HL-60 (cell line): Measurements from ENCODE around the gene EP400.

Experiments used
- POLR2AphosphoS5 ChIP-seq: IDR thresholded peaks from 2 replicates; pipeline ENCODE4 v1.6.1; 2012; ENCODE audit warnings: low read depth
- TF ChIP-seq, protein P1 (sequence below): IDR thresholded peaks from one replicate; pipeline ENCODE4 v1.5.1; 2011; ENCODE audit warnings: low read length, control low read depth, inconsistent platforms; ENCODE audit not compliant: insufficient read depth

GRCh38 chr12:132109741-132110140 is 160.0 kb downstream of the EP400 start:
- TF ChIP-seq POLR2AphosphoS5, result no peak
- TF ChIP-seq, protein P1, sequence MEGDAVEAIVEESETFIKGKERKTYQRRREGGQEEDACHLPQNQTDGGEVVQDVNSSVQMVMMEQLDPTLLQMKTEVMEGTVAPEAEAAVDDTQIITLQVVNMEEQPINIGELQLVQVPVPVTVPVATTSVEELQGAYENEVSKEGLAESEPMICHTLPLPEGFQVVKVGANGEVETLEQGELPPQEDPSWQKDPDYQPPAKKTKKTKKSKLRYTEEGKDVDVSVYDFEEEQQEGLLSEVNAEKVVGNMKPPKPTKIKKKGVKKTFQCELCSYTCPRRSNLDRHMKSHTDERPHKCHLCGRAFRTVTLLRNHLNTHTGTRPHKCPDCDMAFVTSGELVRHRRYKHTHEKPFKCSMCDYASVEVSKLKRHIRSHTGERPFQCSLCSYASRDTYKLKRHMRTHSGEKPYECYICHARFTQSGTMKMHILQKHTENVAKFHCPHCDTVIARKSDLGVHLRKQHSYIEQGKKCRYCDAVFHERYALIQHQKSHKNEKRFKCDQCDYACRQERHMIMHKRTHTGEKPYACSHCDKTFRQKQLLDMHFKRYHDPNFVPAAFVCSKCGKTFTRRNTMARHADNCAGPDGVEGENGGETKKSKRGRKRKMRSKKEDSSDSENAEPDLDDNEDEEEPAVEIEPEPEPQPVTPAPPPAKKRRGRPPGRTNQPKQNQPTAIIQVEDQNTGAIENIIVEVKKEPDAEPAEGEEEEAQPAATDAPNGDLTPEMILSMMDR, result no peak
